GM12872 (cell line): ENCODE data around the gene GPR160.

ENCODE experiments used
- CTCF ChIP-seq: IDR thresholded peaks from 3 replicates; pipeline ENCODE4 v1.5.1; 2011; ENCODE audit warnings: low read depth, mild to moderate bottlenecking, low read length, moderate library complexity; ENCODE audit not compliant: insufficient read depth

GPR160 gene

DNA sequence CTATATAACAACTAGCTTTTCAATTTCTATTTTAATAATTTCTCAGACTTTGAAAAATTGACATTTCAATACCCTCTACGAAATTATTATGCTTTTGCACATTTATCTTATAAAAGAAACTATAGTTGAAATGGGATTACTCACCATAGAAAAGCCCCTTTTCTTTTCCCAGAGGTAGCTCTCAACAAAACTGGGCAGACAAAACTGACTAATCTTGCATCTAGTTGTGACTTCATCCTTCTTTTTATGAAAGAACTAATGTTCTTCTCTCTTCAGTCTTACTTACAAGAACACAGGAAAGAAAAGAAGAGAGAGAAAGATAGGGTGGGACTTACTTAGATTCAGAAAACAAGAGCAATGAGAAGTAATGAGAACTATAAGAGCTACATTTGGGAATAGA, 61.0 kb downstream of the GPR160 start:
- TF ChIP-seq CTCF, result no peak

DNA sequence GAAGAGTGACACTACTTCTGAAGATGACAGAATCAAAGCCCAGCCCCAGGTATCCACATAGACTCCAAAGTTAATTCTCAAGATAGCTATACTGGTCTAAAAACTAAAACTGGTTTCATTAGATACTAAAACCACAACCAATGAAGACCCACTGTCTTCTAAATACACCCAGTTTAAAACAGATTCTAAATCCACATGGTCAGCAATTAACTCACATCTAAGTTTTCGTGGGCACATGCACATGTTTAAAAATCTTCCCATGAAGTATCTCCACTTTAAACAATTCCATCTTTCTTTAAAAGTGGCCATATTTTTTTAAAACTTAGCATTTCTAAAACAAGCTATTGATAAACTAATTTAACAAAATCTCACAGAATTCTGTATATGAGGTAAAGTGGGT, 63.1 kb downstream of the GPR160 start:
- TF ChIP-seq CTCF, result no peak

DNA sequence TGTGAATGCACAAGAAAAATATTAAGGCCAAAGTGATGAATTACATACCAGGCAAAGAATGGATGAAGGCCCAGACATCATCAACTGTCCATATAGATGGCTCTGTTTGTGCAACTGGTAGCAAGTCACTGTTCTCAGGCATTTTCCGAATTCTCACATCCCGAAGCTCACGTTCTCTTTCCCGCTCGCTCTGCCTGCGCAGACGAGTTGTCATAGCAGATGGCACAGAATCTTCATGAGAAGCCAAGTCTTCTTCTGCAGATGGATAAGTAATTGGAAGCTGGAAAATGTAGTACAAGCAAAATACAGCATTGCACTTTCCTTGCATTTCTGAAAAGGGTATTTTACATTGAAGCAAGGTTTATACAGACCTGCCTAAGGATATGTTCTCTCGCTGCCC, 64.6 kb downstream of the GPR160 start:
- TF ChIP-seq CTCF, result no peak

- TF ChIP-seq CTCF, result no peak
These were observed 70.1 kb downstream of the GPR160 start for GRCh38 chr3:170107941-170108340.

- TF ChIP-seq CTCF, result no peak
These were observed 71.2 kb downstream of the GPR160 start for GRCh38 chr3:170108955-170109354.

DNA sequence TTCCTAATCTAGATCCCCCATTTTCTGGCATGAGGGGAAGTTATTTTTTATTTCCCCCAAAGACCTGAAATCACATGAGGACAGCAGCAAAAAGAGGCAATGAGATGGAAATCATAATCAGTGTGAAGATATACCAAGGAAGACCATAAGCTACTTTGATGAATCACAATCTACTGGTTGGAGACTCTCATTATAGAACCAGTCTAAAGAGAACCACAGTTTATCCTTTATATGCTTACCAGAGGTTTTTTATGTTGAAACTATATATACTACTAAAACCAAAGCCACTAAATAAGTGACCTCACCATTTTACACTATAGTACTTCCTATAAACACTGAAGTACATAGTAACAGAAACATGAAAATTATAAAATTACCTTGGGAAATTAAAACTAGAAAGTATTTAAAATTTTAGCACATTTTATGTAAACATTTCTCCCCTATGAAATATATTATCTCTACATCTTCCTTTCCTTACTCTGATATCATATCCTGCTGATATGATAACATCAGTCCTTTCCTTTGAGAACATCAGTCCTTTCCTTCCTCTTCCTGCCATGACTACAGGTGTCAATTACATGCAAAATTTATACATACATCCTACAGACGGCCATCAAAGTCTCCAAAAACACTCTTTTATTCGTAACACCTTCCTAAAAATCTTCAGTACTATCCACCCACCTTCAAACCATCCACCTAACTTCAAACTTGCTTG, 71.9 kb downstream of the GPR160 start:
- TF ChIP-seq CTCF, result no peak

DNA sequence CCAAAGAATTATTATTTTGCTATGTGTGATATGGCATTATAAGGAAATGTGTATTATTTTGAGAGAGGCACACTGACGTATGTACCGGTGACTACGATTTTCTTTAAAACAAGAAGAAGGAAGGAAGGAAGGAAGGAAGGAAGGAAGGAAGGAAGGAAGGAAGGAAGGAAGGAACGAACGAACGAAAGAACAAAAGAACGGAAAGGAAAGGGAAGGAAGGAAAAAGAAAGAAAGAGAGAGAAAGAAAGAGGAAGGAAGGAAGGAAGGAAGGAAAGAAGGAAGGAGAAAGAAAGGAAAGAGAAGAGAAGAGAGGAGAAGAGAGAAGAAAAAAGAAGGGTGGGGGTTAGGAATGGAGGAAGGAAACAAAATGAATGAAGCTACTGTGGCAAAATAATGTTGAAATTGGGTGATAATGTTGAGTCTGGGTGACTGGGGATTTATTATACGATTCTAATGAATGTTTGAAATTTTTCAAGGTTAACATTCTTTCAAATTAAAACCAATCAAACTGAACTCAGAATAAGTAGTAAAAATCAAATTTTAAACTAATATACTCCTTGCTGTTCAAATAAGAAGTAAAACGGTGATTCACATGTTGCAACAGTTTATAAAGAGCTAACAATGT, 73.5 kb downstream of the GPR160 start:
- no peak for TF ChIP-seq CTCF
